SK-N-SH (cell line): ENCODE results near the gene PLXNB3. TPM values are rescaled to one million over a fixed set of nuclear protein-coding genes. Genes with fewer than 3 reads are reported as not detected.

Experiments
- CTCF ChIA-PET: fragments of 300-600, 350-600 bp; formaldehyde crosslinking; extraction: SDS; loops from one replicate; lab custom pipeline; 2021; lab: Yijun Ruan, JAX
- POLR2A ChIA-PET: fragments of 350-600 bp; sonication (Branson Sonifier 250); formaldehyde crosslinking; extraction: SDS; loops from one replicate; lab custom pipeline; 2020; ENCODE audit warnings: antibody characterized with exemption, inconsistent platforms; lab: Yijun Ruan, JAX
- DNase-seq: peaks from one replicate; pipeline ENCODE4 v3.0.0; 2012
- H2AFZ ChIP-seq: fragments of 200-600 bp; sonication (generic); 2 replicates; pipeline ENCODE4 v1.8.1; 2016; ENCODE audit warnings: antibody characterized with exemption, mild to moderate bottlenecking, low read depth
- H3F3A ChIP-seq: fragments of 200-600 bp; sonication (generic); replicated peaks from 2 replicates; pipeline ENCODE3; 2016; ENCODE audit warnings: antibody characterized with exemption, mild to moderate bottlenecking; ENCODE audit not compliant: insufficient read depth
- H3K27ac ChIP-seq, 2 experiments: fragments of 200-500 bp in 1 of 2; fragments of 200-600 bp in 1 of 2; sonication (Bioruptor generic) in 1 of 2; sonication (generic), shearing (Covaris generic) in 1 of 2; 2 replicates each; pipeline versions ENCODE4 v1.5.1 to v1.6.1; 2014 to 2016; ENCODE audit warnings: low read depth in 2 of 2, inconsistent platforms in 1 of 2, low read length in 1 of 2, mild to moderate bottlenecking in 1 of 2, mixed read lengths in 1 of 2
- H3K27me3 ChIP-seq: fragments of 200-600 bp; sonication (generic), shearing (Covaris generic); 2 replicates; pipeline ENCODE4 v1.6.1; 2016; ENCODE audit warnings: mixed run types; ENCODE audit not compliant: insufficient read depth
- H3K36me3 ChIP-seq, 2 experiments: fragments of 200-500 bp in 1 of 2; fragments of 200-600 bp in 1 of 2; sonication (Bioruptor generic) in 1 of 2; sonication (generic) in 1 of 2; replicated peaks in 1 of 2; 2 replicates each; pipeline versions ENCODE3 to v1.5.1; 2014 to 2016; ENCODE audit warnings: low read length in 1 of 2, mild to moderate bottlenecking in 1 of 2; ENCODE audit not compliant: insufficient read depth in 2 of 2, control insufficient read depth in 1 of 2
- H3K4me1 ChIP-seq, 2 experiments: fragments of 200-500 bp in 1 of 2; fragments of 200-600 bp in 1 of 2; sonication (Bioruptor generic) in 1 of 2; sonication (generic), shearing (Covaris generic) in 1 of 2; 2 replicates each; pipeline versions ENCODE4 v1.5.1 to v1.6.1; 2014 to 2016; ENCODE audit warnings: low read depth in 1 of 2, low read length in 1 of 2, mixed run types in 1 of 2; ENCODE audit not compliant: insufficient read depth in 2 of 2, control insufficient read depth in 1 of 2
- H3K4me2 ChIP-seq: fragments of 200-600 bp; sonication (generic), shearing (Covaris generic); 2 replicates; pipeline ENCODE4 v1.6.1; 2017; ENCODE audit warnings: mixed run types
- H3K4me3 ChIP-seq, 2 experiments: fragments of 200-500 bp in 1 of 2; fragments of 200-600 bp in 1 of 2; sonication (Bioruptor generic) in 1 of 2; sonication (generic), shearing (Covaris generic) in 1 of 2; 2 replicates each; pipeline versions ENCODE4 v1.5.1 to v1.8.1; 2014 to 2016; ENCODE audit warnings: low read depth in 2 of 2, inconsistent platforms in 1 of 2, low read length in 1 of 2, mild to moderate bottlenecking in 1 of 2, mixed read lengths in 1 of 2, moderate library complexity in 1 of 2
- H3K79me2 ChIP-seq: fragments of 200-600 bp; sonication (generic); 2 replicates; pipeline ENCODE4 v1.8.1; 2017; ENCODE audit warnings: mild to moderate bottlenecking; ENCODE audit not compliant: insufficient read depth
- H3K9ac ChIP-seq: fragments of 200-600 bp; sonication (generic); 2 replicates; pipeline ENCODE4 v1.6.1; 2017; ENCODE audit warnings: mixed run types
- H3K9me2 ChIP-seq: fragments of 200-600 bp; sonication (generic); 2 replicates; pipeline ENCODE4 v1.6.1; 2017; ENCODE audit warnings: mixed run types
- H3K9me3 ChIP-seq: fragments of 200-600 bp; sonication (generic); 2 replicates; pipeline ENCODE4 v1.6.1; 2017; ENCODE audit warnings: mixed run types, mild to moderate bottlenecking, moderate library complexity
- H4K20me1 ChIP-seq: fragments of 200-600 bp; sonication (generic); 2 replicates; pipeline ENCODE4 v1.6.1; 2017; ENCODE audit warnings: mild to moderate bottlenecking, mixed run types; ENCODE audit not compliant: insufficient read depth
- CHD2 ChIP-seq: fragments of 150-350 bp; IDR thresholded peaks from 2 replicates; pipeline ENCODE4 v1.6.1; 2018; ENCODE audit warnings: low read length; ENCODE audit not compliant: partially characterized antibody
- ELF1 ChIP-seq: IDR thresholded peaks from 2 replicates; pipeline ENCODE4 v1.4.0; 2012
- EZH2phosphoT487 ChIP-seq: fragments of 200-600 bp; sonication (generic); IDR thresholded peaks from 2 replicates; pipeline ENCODE4 v1.6.1; 2017; ENCODE audit warnings: low read depth, mixed run types, mild to moderate bottlenecking, antibody characterized with exemption, moderate library complexity, borderline replicate concordance
- FOXJ3 ChIP-seq: sonication (generic); formaldehyde crosslinking; IDR thresholded peaks from 2 replicates; pipeline ENCODE4 v1.5.1; 2020; ENCODE audit warnings: mild to moderate bottlenecking, missing genetic modification reagents
- FOXM1 ChIP-seq: IDR thresholded peaks from 2 replicates; pipeline ENCODE4 v1.4.0; 2012; ENCODE audit warnings: low read depth, mild to moderate bottlenecking
- GABPA ChIP-seq: IDR thresholded peaks from 2 replicates; pipeline ENCODE4 v1.4.0; 2012; ENCODE audit warnings: low read depth, mild to moderate bottlenecking
- IRF3 ChIP-seq: fragments of 150-350 bp; IDR thresholded peaks from 2 replicates; pipeline ENCODE4 v1.6.1; 2016; ENCODE audit warnings: mild to moderate bottlenecking, low read depth, low read length
- JUND ChIP-seq: IDR thresholded peaks from 2 replicates; pipeline ENCODE4 v1.4.0; 2012
- NRF1 ChIP-seq: IDR thresholded peaks from 2 replicates; pipeline ENCODE4 v1.6.1; 2012; ENCODE audit warnings: low read depth, mild to moderate bottlenecking, low read length
- POLR2AphosphoS5 ChIP-seq: IDR thresholded peaks from 2 replicates; pipeline ENCODE4 v1.6.1; 2012; ENCODE audit warnings: low read depth, low read length
- RAD21 ChIP-seq: IDR thresholded peaks from 2 replicates; pipeline ENCODE4 v1.6.1; 2012; ENCODE audit warnings: mild to moderate bottlenecking, low read length
- RCOR1 ChIP-seq: fragments of 150-350 bp; IDR thresholded peaks from 2 replicates; pipeline ENCODE4 v1.6.1; 2017; ENCODE audit warnings: antibody characterized with exemption, low read length
- RFX5 ChIP-seq: IDR thresholded peaks from 2 replicates; pipeline ENCODE4 v1.6.1; 2012; ENCODE audit warnings: mild to moderate bottlenecking, improper control_type of control experiment, low read length
- TCF12 ChIP-seq: IDR thresholded peaks from 2 replicates; pipeline ENCODE4 v1.4.0; 2012
- YY1 ChIP-seq: IDR thresholded peaks from 2 replicates; pipeline ENCODE4 v1.4.0; 2012; ENCODE audit warnings: low read depth, mild to moderate bottlenecking
- WGBS: methylation state at CpG from one replicate; pipeline ENCODE4 v1.1.6; 2017; ENCODE audit warnings: low lambda C conversion rate; 5-methylcytosine and 5-hydroxymethylcytosine counted together
- polyA plus RNA-seq, 3 experiments: library from polyadenylated mRNA; depleted of rRNA; stranded (reverse); fragments of >200 nt; gene quantifications; 2 replicates each; pipeline ENCODE4 v1.2.3, GENCODE V29; 2012
- TF ChIP-seq, protein P1 (sequence below): IDR thresholded peaks from 2 replicates; pipeline ENCODE4 v1.4.0; 2012; ENCODE audit warnings: low read depth, borderline replicate concordance
- TF ChIP-seq, protein P2 (sequence below): fragments of 150-350 bp; IDR thresholded peaks from 2 replicates; pipeline ENCODE4 v1.6.1; 2017; ENCODE audit warnings: antibody characterized with exemption, low read length, low read depth, borderline replicate concordance

Gene PLXNB3
- polyA plus RNA-seq, 1 of the 3 experiments (the other 2 are of a cell fraction), result 15.5 TPM

DNA sequence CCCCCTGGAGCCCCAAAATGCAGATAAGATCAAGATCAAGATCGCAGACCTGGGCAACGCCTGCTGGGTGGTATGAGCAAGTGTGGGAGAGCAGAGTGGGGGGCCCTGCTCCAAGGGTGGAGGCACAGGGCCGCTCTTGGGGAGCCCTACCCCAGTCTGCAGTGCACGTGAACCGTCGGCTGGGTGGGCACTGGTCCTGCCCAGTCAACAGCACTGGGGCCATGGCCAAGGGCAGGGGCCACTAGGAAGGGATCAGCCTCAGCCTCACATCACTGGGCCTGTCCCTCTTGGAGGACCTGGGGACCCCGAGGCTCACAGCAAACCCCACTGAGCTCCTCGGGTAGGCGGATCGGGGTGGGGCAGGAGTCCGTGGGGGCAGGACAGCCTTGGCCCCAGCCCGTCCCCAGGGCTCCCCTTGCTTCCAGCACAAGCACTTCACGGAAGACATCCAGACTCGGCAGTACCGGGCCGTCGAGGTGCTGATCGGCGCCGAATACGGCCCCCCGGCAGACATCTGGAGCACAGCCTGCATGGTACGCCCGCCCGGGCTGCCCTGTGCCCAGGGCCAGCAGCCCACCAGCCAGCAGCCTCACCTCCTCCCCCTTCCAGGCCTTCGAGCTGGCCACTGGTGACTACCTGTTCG lies 20.4 kb downstream of the PLXNB3 start:
- H3K4me3 ChIP-seq, result no peak overlapping the region
- H3K79me2 ChIP-seq, result no peaks in the 10 kb centered on the region
- no peaks in the 10 kb centered on the region for H3F3A ChIP-seq
- no peaks in the 10 kb centered on the region for H3K9me2 ChIP-seq
- ChIA-PET POLR2A (no interaction called here), CTCF (interaction anchor here (1.0 to 1.5 kb wide), 2 partner anchors 21 to 168 kb away, joined by 3 to 4 read pairs; no protein-coding TSS in a partner anchor)
- 100% methylated on average over 2 of the region's 27 CpGs for WGBS
- H3K9ac ChIP-seq, result no peak overlapping the region
- peaks cover 0 to 6% of the 10 kb centered on the region in 2 experiments for H3K36me3 ChIP-seq
- peak overlapping the region in 1 of 2 experiments; percentile 50; a peak in 2 of 4 replicates for H3K27ac ChIP-seq
- DNase-seq, result no peak
- H4K20me1 ChIP-seq, result no peaks in the 10 kb centered on the region
- H3K4me1 ChIP-seq, result peaks cover 0 to 19% of the 10 kb centered on the region in 2 experiments; a peak in 1 of 4 replicates
- H3K4me2 ChIP-seq, result no peak overlapping the region
- TF ChIP-seq GABPA (no peak), NRF1 (no peak), FOXM1 (no peak), RFX5 (no peak), CHD2 (no peak), IRF3 (no peak), JUND (no peak), RAD21 (no peak), RCOR1 (no peak), EZH2phosphoT487 (no peak), TCF12 (no peak), POLR2AphosphoS5 (no peak), ELF1 (no peak), FOXJ3 (CRISPR knock-in tag) (no peak), YY1 (no peak)
- TF ChIP-seq, protein P1, sequence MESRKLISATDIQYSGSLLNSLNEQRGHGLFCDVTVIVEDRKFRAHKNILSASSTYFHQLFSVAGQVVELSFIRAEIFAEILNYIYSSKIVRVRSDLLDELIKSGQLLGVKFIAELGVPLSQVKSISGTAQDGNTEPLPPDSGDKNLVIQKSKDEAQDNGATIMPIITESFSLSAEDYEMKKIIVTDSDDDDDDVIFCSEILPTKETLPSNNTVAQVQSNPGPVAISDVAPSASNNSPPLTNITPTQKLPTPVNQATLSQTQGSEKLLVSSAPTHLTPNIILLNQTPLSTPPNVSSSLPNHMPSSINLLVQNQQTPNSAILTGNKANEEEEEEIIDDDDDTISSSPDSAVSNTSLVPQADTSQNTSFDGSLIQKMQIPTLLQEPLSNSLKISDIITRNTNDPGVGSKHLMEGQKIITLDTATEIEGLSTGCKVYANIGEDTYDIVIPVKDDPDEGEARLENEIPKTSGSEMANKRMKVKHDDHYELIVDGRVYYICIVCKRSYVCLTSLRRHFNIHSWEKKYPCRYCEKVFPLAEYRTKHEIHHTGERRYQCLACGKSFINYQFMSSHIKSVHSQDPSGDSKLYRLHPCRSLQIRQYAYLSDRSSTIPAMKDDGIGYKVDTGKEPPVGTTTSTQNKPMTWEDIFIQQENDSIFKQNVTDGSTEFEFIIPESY, result no peak
- TF ChIP-seq, protein P2, sequence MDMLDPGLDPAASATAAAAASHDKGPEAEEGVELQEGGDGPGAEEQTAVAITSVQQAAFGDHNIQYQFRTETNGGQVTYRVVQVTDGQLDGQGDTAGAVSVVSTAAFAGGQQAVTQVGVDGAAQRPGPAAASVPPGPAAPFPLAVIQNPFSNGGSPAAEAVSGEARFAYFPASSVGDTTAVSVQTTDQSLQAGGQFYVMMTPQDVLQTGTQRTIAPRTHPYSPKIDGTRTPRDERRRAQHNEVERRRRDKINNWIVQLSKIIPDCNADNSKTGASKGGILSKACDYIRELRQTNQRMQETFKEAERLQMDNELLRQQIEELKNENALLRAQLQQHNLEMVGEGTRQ, result no peak
- H3K9me3 ChIP-seq, result no peaks in the 10 kb centered on the region
- no peak overlapping the region for H2AFZ ChIP-seq
- H3K27me3 ChIP-seq, result peaks cover 7% of the 10 kb centered on the region; the same call in 1 of the 2 replicates
